H1 (cell line): Measurements from ENCODE around the gene NEK9. TPM values are rescaled to one million over a fixed set of nuclear protein-coding genes. Genes with fewer than 3 reads are reported as not detected.

Experiments
- CTCF ChIA-PET: fragments of 300-600 bp; sonication (Branson Sonifier 250); formaldehyde crosslinking; loops from one replicate; lab custom pipeline; 2021; ENCODE audit not compliant: partially characterized antibody; lab: Charles Lee
- POLR2A ChIA-PET: fragments of 300-600 bp; sonication (Branson Sonifier 250); formaldehyde crosslinking; loops from one replicate; lab custom pipeline; 2021; ENCODE audit warnings: inconsistent platforms; ENCODE audit not compliant: partially characterized antibody; lab: Charles Lee
- DNase-seq, 2 experiments: peaks; one replicate each; pipeline versions ENCODE4 v3.0.0 to v3.0.0-alpha.2; 2010 to 2022; ENCODE audit warnings: low spot score in 2 of 2, low read depth in 1 of 2, mixed read lengths in 1 of 2
- FAIRE-seq: peaks from 2 replicates; lab custom pipeline; 2011; peaks lifted over from hg19 to GRCh38; lab: Jason Lieb, UNC
- H2AFZ ChIP-seq: 2 replicates; pipeline ENCODE4 v1.8.1; 2012; ENCODE audit warnings: low read length, inconsistent platforms
- H2AK5ac ChIP-seq: 2 replicates; pipeline ENCODE4 v1.6.1; 2013; ENCODE audit warnings: low read depth, low read length
- H2BK120ac ChIP-seq: replicated peaks from 2 replicates; pipeline ENCODE3; 2013; ENCODE audit warnings: low read depth, low read length, inconsistent platforms
- H2BK12ac ChIP-seq: 2 replicates; pipeline ENCODE4 v1.6.1; 2013; ENCODE audit warnings: low read depth, low read length
- H2BK15ac ChIP-seq: 2 replicates; pipeline ENCODE4 v1.6.1; 2013; ENCODE audit warnings: low read length
- H2BK20ac ChIP-seq: 2 replicates; pipeline ENCODE4 v1.6.1; 2013; ENCODE audit warnings: low read length
- H2BK5ac ChIP-seq: 2 replicates; pipeline ENCODE4 v1.6.1; 2013; ENCODE audit warnings: low read depth, low read length
- H3K14ac ChIP-seq: 2 replicates; pipeline ENCODE4 v1.6.1; 2013; ENCODE audit warnings: inconsistent platforms; ENCODE audit not compliant: insufficient read length
- H3K18ac ChIP-seq: 2 replicates; pipeline ENCODE4 v1.6.1; 2013; ENCODE audit warnings: low read length; ENCODE audit errors: extremely low read depth
- H3K23ac ChIP-seq: 2 replicates; pipeline ENCODE4 v1.6.1; 2013; ENCODE audit warnings: inconsistent platforms; ENCODE audit not compliant: insufficient read length
- H3K23me2 ChIP-seq: 2 replicates; pipeline ENCODE4 v1.6.1; 2013; ENCODE audit warnings: low read depth, low read length
- H3K27ac ChIP-seq: 2 replicates; pipeline ENCODE4 v1.6.1; 2011; ENCODE audit warnings: low read depth, low read length, inconsistent platforms
- H3K27me3 ChIP-seq, 4 experiments: replicated peaks in 1 of 4; 1 replicate in 1 of 4; 2 replicates in 3 of 4; pipeline versions ENCODE4 v1.6.1 to v1.8.1; 2011 to 2013; ENCODE audit warnings: low read length in 3 of 4, mild to moderate bottlenecking in 3 of 4, inconsistent platforms in 2 of 4, mixed read lengths in 2 of 4, moderate library complexity in 1 of 4; ENCODE audit not compliant: control insufficient read depth in 3 of 4, insufficient read depth in 3 of 4; ENCODE audit errors: extremely low read depth in 1 of 4
- H3K36me3 ChIP-seq, 4 experiments: 2 replicates each; pipeline versions ENCODE4 v1.6.1 to v1.8.1; 2011 to 2013; ENCODE audit warnings: mild to moderate bottlenecking in 4 of 4, low read length in 3 of 4, moderate library complexity in 2 of 4, control low read depth in 1 of 4, inconsistent platforms in 1 of 4; ENCODE audit not compliant: insufficient read depth in 4 of 4, control insufficient read depth in 2 of 4
- H3K4ac ChIP-seq: replicated peaks from 2 replicates; pipeline ENCODE3; 2013; ENCODE audit warnings: low read length, low read depth, mixed read lengths, inconsistent platforms; ENCODE audit not compliant: insufficient read length
- H3K4me1 ChIP-seq, 4 experiments: replicated peaks in 1 of 4; 1 replicate in 1 of 4; 2 replicates in 3 of 4; pipeline versions ENCODE4 v1.6.1 to v1.8.1; 2011 to 2013; ENCODE audit warnings: low read length in 3 of 4, inconsistent platforms in 2 of 4, mixed read lengths in 1 of 4; ENCODE audit not compliant: insufficient read depth in 4 of 4, control insufficient read depth in 3 of 4
- H3K4me2 ChIP-seq, 2 experiments: 2 replicates each; pipeline versions ENCODE4 v1.6.1 to v1.8.1; 2011 to 2013; ENCODE audit warnings: low read depth in 2 of 2, low read length in 2 of 2, control low read depth in 1 of 2, inconsistent platforms in 1 of 2, mild to moderate bottlenecking in 1 of 2; ENCODE audit not compliant: insufficient read depth in 1 of 2
- H3K4me3 ChIP-seq, 4 experiments: fragments of 200-600, 300-600 bp in 1 of 4; sonication (generic), shearing (Covaris generic), sonication (Bioruptor Twin) in 1 of 4; 2 replicates each; pipeline versions ENCODE4 v1.5.1 to v1.8.1; 2011 to 2016; ENCODE audit warnings: low read length in 4 of 4, low read depth in 3 of 4, control low read depth in 2 of 4, inconsistent platforms in 2 of 4, mild to moderate bottlenecking in 2 of 4, mixed read lengths in 1 of 4, moderate library complexity in 1 of 4; ENCODE audit not compliant: insufficient read depth in 2 of 4; ENCODE audit errors: extremely low read depth in 1 of 4
- H3K56ac ChIP-seq: replicated peaks from 2 replicates; pipeline ENCODE3; 2013; ENCODE audit warnings: low read depth, mild to moderate bottlenecking, mixed read lengths, low read length, inconsistent platforms; ENCODE audit not compliant: insufficient read length
- H3K79me1 ChIP-seq: 2 replicates; pipeline ENCODE4 v1.6.1; 2013; ENCODE audit warnings: low read depth, low read length, control low read depth
- H3K79me2 ChIP-seq, 2 experiments: 2 replicates each; pipeline versions ENCODE4 v1.6.1 to v1.8.1; 2012 to 2013; ENCODE audit warnings: low read length in 2 of 2, mild to moderate bottlenecking in 2 of 2, inconsistent platforms in 1 of 2; ENCODE audit not compliant: insufficient read depth in 2 of 2, control insufficient read depth in 1 of 2
- H3K9ac ChIP-seq, 4 experiments: replicated peaks in 1 of 4; 1 replicate in 1 of 4; 2 replicates in 3 of 4; pipeline versions ENCODE4 v1.6.1 to v1.8.1; 2011 to 2013; ENCODE audit warnings: low read depth in 3 of 4, low read length in 3 of 4, control low read depth in 2 of 4, mild to moderate bottlenecking in 2 of 4, moderate library complexity in 2 of 4, inconsistent platforms in 1 of 4; ENCODE audit errors: extremely low read depth in 1 of 4
- H3K9me3 ChIP-seq, 2 experiments: 2 replicates each; pipeline versions ENCODE4 v1.6.1 to v1.8.1; 2012 to 2013; ENCODE audit warnings: mild to moderate bottlenecking in 2 of 2, moderate library complexity in 2 of 2, control low read depth in 1 of 2, inconsistent platforms in 1 of 2, low read depth in 1 of 2, low read length in 1 of 2, mixed read lengths in 1 of 2; ENCODE audit not compliant: insufficient read depth in 2 of 2
- H4K20me1 ChIP-seq, 2 experiments: replicated peaks in 1 of 2; 2 replicates each; pipeline versions ENCODE3 to v1.8.1; 2011 to 2013; ENCODE audit warnings: inconsistent platforms in 2 of 2, low read length in 2 of 2, mild to moderate bottlenecking in 1 of 2; ENCODE audit not compliant: insufficient read depth in 2 of 2, control insufficient read depth in 1 of 2
- H4K5ac ChIP-seq: 2 replicates; pipeline ENCODE4 v1.6.1; 2013; ENCODE audit warnings: low read length, low read depth, mixed read lengths, inconsistent platforms; ENCODE audit not compliant: insufficient read length
- H4K8ac ChIP-seq: 2 replicates; pipeline ENCODE4 v1.8.0; 2013; ENCODE audit warnings: mild to moderate bottlenecking, moderate library complexity, low read length, inconsistent platforms; ENCODE audit not compliant: insufficient read depth; ENCODE audit errors: extremely low read depth
- H4K91ac ChIP-seq: replicated peaks from 2 replicates; pipeline ENCODE3; 2013; ENCODE audit warnings: low read length, mixed read lengths, inconsistent platforms; ENCODE audit not compliant: insufficient read length
- BACH1 ChIP-seq: IDR thresholded peaks from 2 replicates; pipeline ENCODE4 v1.6.1; 2012; ENCODE audit warnings: low read length, improper control_type of control experiment
- CTBP2 ChIP-seq: IDR thresholded peaks from 2 replicates; pipeline ENCODE4 v1.7.0; 2011; ENCODE audit warnings: borderline replicate concordance, mild to moderate bottlenecking, moderate library complexity, mixed read lengths, low read length; ENCODE audit not compliant: insufficient read depth, insufficient read length
- EGR1 ChIP-seq: IDR thresholded peaks from 2 replicates; pipeline ENCODE4 v1.6.1; 2011; ENCODE audit warnings: low read depth, low read length, borderline replicate concordance
- GABPA ChIP-seq: IDR thresholded peaks from 2 replicates; pipeline ENCODE4 v1.6.1; 2011; ENCODE audit warnings: mild to moderate bottlenecking, low read length, moderate library complexity, borderline replicate concordance; ENCODE audit not compliant: insufficient read depth
- JUND ChIP-seq: IDR thresholded peaks from 2 replicates; pipeline ENCODE4 v1.6.1; 2011; ENCODE audit warnings: mild to moderate bottlenecking, improper control_type of control experiment, low read length
- SP1 ChIP-seq: IDR thresholded peaks from 2 replicates; pipeline ENCODE4 v1.6.1; 2011; ENCODE audit warnings: low read depth, low read length
- SP2 ChIP-seq: IDR thresholded peaks from 2 replicates; pipeline ENCODE4 v1.6.1; 2012; ENCODE audit warnings: mild to moderate bottlenecking, low read length, inconsistent platforms
- SP4 ChIP-seq: IDR thresholded peaks from 2 replicates; pipeline ENCODE4 v1.6.1; 2012; ENCODE audit warnings: low read length, inconsistent platforms
- TAF7 ChIP-seq: optimal IDR thresholded peaks from 2 replicates; pipeline ENCODE3; 2011; ENCODE audit warnings: low read depth, mild to moderate bottlenecking, inconsistent platforms, low read length, moderate library complexity, borderline replicate concordance
- TBP ChIP-seq: IDR thresholded peaks from 2 replicates; pipeline ENCODE4 v1.6.1; 2011; ENCODE audit warnings: low read depth, low read length, improper control_type of control experiment
- WGBS, 2 experiments: shearing (Covaris generic) in 1 of 2; methylation state at CpG; one replicate each; pipeline versions ENCODE4 v1.1.6 to v1.1.7; 2013 to 2015; ENCODE audit warnings: low lambda C conversion rate in 2 of 2, mixed read lengths in 2 of 2, inconsistent platforms in 1 of 2, low coverage in 1 of 2, missing lambda C conversion rate in 1 of 2; ENCODE audit not compliant: insufficient replicate concordance in 2 of 2, insufficient coverage in 1 of 2, insufficient read length in 1 of 2; ENCODE audit errors: extremely low coverage in 1 of 2, missing lambda C conversion rate in 1 of 2; 5-methylcytosine and 5-hydroxymethylcytosine counted together
- polyA plus RNA-seq, 7 experiments: library from polyadenylated mRNA; depleted of rRNA in 3 of 7; stranded (reverse) in 5 of 7; unstranded in 2 of 7; fragments of >200 nt in 5 of 7; fragments of 200-250 nt in 2 of 7; gene quantifications; 1 replicate in 5 of 7; 2 replicates in 1 of 7; 4 replicates in 1 of 7; pipeline versions ENCODE4 v1.2.1 to v1.2.3, GENCODE V29; 2011 to 2013; ENCODE audit warnings: missing spikeins in 2 of 7, mixed read lengths in 2 of 7
- total RNA-seq: library from RNA; stranded (reverse); fragmentation: NEBNext Ultra II Directional; extraction: Animal tissue kit (Norgen Biotek cat#: 25700); gene quantifications from 2 replicates; pipeline ENCODE4 v1.2.1, GENCODE V29; 2021
- TF ChIP-seq, protein P1 (sequence below): IDR thresholded peaks from 2 replicates; pipeline ENCODE4 v1.6.1; 2012; ENCODE audit warnings: low read length, inconsistent platforms
- TF ChIP-seq, protein P2 (sequence below): IDR thresholded peaks from 2 replicates; pipeline ENCODE4 v1.6.1; 2011; ENCODE audit warnings: low read length, improper control_type of control experiment

NEK9 gene
- total and polyA plus RNA-seq, 2 of the 8 experiments (the other 6 are each of a cell fraction or from before 2014, with no cell fraction given): 16.0 to 43.6 TPM

DNA sequence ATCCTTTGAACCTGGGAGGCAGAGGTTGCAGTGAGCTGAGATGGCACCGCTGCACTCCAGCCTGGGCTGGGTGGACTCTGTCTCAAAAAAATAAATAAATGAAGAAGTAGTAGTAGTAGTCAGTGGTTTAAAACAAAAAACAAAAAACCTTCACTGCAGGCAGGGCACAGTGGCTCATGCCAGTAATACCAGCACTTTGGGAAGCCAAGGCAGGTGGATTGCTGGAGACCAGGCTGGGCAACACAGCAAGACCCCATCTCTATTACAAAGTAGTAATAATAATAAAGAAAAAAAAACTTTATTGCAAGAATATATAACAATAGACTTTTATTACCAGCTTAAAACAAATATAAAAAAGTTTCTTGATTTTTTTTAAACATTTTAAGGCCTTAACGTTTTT is 13.8 kb upstream of the NEK9 start:
- H4K20me1 ChIP-seq: peaks cover 0 to 3% of the 10 kb centered on the region in 2 experiments
- H2BK15ac ChIP-seq: no peak overlapping the region
- no peak for TF ChIP-seq TBP
- no peak for TF ChIP-seq SP2
- no peak for TF ChIP-seq BACH1
- no peak for TF ChIP-seq GABPA
- TF ChIP-seq SP4: no peak
- TF ChIP-seq SP1: no peak
- TF ChIP-seq, protein P1, sequence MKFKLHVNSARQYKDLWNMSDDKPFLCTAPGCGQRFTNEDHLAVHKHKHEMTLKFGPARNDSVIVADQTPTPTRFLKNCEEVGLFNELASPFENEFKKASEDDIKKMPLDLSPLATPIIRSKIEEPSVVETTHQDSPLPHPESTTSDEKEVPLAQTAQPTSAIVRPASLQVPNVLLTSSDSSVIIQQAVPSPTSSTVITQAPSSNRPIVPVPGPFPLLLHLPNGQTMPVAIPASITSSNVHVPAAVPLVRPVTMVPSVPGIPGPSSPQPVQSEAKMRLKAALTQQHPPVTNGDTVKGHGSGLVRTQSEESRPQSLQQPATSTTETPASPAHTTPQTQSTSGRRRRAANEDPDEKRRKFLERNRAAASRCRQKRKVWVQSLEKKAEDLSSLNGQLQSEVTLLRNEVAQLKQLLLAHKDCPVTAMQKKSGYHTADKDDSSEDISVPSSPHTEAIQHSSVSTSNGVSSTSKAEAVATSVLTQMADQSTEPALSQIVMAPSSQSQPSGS: no peak
- TF ChIP-seq CTBP2: no peak
- no peak for TF ChIP-seq EGR1
- TF ChIP-seq JUND: no peak
- TF ChIP-seq, protein P2, sequence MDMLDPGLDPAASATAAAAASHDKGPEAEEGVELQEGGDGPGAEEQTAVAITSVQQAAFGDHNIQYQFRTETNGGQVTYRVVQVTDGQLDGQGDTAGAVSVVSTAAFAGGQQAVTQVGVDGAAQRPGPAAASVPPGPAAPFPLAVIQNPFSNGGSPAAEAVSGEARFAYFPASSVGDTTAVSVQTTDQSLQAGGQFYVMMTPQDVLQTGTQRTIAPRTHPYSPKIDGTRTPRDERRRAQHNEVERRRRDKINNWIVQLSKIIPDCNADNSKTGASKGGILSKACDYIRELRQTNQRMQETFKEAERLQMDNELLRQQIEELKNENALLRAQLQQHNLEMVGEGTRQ: no peak
- TF ChIP-seq TAF7: no peak

More for the DNA sequence above, 13.8 kb upstream of the NEK9 start:
- no peak overlapping the region for H3K56ac ChIP-seq
- H2BK5ac ChIP-seq: no peak overlapping the region
- H3K14ac ChIP-seq: no peak overlapping the region
- DNase-seq (no peak), FAIRE-seq (no peak)
- peaks cover 0 to 11% of the 10 kb centered on the region in 2 experiments; a peak in 2 of 4 replicates for H3K79me2 ChIP-seq
- H3K27me3 ChIP-seq: no peaks in the 10 kb centered on the region
- no peaks in the 10 kb centered on the region for H3K23me2 ChIP-seq
- H2AFZ ChIP-seq: no peak overlapping the region
- H2BK12ac ChIP-seq: no peak overlapping the region
- H3K4ac ChIP-seq: no peak overlapping the region
- H4K5ac ChIP-seq: no peak overlapping the region
- H3K9ac ChIP-seq: no peak overlapping the region
- H3K23ac ChIP-seq: no peak overlapping the region
- peaks cover 2% of the 10 kb centered on the region for H3K79me1 ChIP-seq
- no peak overlapping the region for H2AK5ac ChIP-seq
- H2BK20ac ChIP-seq: no peak overlapping the region
- no peaks in the 10 kb centered on the region for H3K9me3 ChIP-seq
- H3K4me3 ChIP-seq: no peak overlapping the region
- no peak overlapping the region for H3K18ac ChIP-seq
- H4K8ac ChIP-seq: no peak overlapping the region
- CTCF ChIA-PET: interaction anchor here (0.6 to 11.2 kb wide), 12 partner anchors 11 to 163 kb away, joined by 3 to 105 read pairs (median 6); partner anchors contain the start of gene ACYP1
- H3K4me1 ChIP-seq: no peaks in the 10 kb centered on the region
- H3K4me2 ChIP-seq: no peak overlapping the region
- POLR2A ChIA-PET: interaction anchor here (0.6 to 1.2 kb wide), 2 partner anchors 30 to 147 kb away, joined by 3 read pairs; no protein-coding TSS in a partner anchor
- H2BK120ac ChIP-seq: no peak overlapping the region
- H3K27ac ChIP-seq: no peak overlapping the region
- WGBS, 2 experiments: 84% methylated on average over 2 of the region's 2 CpGs; no CpG with 5 or more reads in 1 of the 2 experiments
- H3K36me3 ChIP-seq: peaks cover 0 to 2% (median 0%) of the 10 kb centered on the region in 4 experiments; a peak in 4 of 8 replicates
- H4K91ac ChIP-seq: no peak overlapping the region
